ENCODE results near the gene MIER2.

MIER2 gene

DNA sequence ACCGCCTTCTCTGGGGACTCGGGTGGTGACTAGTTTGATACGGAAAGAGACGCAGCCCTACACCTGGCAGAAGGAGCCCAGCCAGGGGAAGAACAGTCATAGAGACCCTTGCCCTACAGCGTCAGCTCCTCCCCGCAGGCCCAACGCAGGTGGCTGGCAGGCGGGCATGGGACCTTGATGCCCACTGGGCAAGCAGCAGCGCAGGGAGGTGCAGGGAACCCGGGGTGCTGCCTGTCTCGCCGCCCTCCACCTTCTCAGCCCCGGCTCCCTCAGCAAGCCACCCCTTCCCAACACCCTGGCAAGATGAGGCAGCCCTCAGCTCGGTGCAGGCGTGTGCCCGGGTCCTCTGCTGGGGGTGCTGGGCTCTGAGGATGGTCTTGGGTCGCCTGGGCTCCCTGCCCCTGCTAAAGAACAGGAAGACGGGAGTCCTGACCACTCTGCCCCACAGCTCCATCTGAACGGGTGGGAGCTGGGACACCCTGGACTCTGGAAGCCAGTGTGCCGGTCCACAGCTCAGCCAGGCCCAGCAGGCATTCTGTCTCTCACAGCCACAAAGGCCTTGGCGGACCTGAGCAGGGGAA lies 9.0 kb downstream of the MIER2 start:
- Mint-ChIP-seq H3K4me3 (no peak overlapping the region), H3K27me3 (no peaks in the 10 kb centered on the region), H3K27ac (no peak overlapping the region), H3K4me1 (ENCODE audit: low read depth) (peaks cover 27% of the 10 kb centered on the region), H3K36me3 (ENCODE audit: low read depth) (peaks cover 37% of the 10 kb centered on the region), H3K9me3 (no peaks in the 10 kb centered on the region)

DNA sequence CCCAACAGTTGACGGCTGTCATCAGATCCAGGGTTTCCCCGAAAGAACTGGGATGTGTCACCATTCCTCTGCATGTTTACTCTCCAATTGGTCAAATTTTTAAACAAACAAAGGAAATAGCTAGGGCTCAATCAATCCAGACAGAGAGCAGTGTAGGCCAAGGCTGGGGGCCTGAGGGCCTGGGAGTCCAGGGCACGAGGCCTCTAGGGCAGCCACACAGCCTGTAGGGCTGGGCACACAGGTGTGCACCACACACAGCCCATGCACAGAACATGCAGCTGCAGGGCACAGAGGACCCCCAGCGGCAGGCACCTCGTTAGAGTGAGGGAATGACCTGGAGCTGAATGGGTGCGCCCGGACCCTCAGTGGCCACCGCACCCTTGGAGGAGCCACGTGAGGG lies 9.5 kb downstream of the MIER2 start:
- Mint-ChIP-seq H3K36me3 (ENCODE audit: low read depth) (peaks cover 36% of the 10 kb centered on the region), H3K9me3 (no peaks in the 10 kb centered on the region), H3K27me3 (no peaks in the 10 kb centered on the region), H3K27ac (no peak overlapping the region), H3K4me3 (no peak overlapping the region), H3K4me1 (ENCODE audit: low read depth) (peaks cover 22% of the 10 kb centered on the region)

DNA sequence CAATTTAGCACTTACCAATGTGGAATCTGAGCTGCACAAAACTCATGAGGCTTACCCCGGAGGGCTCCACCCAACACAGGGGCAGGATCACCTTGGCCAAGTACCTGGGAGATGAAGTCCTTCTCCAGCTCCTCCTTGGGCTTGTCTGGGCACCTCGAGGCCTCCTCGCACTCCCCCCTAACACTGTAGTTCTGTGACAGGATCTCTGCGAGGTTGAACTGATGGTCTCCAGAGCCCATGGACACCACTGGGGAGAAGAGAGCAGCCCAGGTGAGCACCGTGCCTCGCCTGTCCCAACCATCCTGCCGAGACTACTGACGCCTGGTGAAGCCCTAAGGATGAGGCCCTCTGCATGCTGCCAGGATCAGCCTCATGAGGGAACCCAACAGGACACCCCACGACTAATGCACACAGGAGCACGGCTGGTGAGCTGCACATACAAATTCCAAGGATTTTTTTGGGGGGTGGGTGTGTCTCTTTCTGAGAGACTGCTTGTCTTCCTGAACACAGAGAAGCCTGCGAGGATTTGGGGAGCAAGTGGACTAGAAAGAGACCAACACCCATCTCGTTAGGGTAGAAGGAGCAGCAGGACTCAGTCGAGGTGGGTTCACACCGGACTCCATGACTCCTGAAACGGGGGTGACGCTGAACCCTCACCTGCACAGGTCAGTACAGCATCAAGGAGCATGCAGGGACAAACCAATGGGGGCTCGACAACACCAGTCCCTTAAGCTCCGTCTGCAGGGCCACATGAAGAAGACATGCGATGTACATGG lies 10.1 kb downstream of the MIER2 start:
- no peak overlapping the region for H3K4me3 Mint-ChIP-seq
- H3K36me3 Mint-ChIP-seq (ENCODE audit: low read depth): peaks cover 37% of the 10 kb centered on the region
- H3K4me1 Mint-ChIP-seq (ENCODE audit: low read depth): peaks cover 16% of the 10 kb centered on the region
- H3K9me3 Mint-ChIP-seq: no peaks in the 10 kb centered on the region
- no peak overlapping the region for H3K27ac Mint-ChIP-seq
- no peaks in the 10 kb centered on the region for H3K27me3 Mint-ChIP-seq

DNA sequence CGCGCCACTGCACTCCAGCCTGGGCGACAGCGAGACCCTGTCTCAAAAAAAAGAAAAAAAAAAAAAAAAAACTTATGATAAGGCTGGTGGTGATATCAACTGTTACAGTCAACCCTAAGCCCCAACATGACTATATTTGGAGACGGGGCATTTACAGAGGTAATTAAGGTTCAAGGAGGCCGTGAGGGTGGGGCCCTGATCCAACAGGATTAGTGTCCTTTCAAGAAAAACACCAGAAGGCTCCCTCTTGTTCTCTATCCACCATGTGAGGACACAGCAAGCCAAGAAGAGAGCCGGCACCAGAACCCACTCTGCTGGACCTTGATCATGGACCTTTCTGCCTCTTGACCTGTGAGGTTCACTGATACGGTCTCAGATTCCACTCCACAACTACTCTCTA lies 14.1 kb downstream of the MIER2 start:
- H3K36me3 Mint-ChIP-seq (ENCODE audit: low read depth): peaks cover 48% of the 10 kb centered on the region
- H3K27me3 Mint-ChIP-seq: no peaks in the 10 kb centered on the region
- no peak overlapping the region for H3K27ac Mint-ChIP-seq
- no peaks in the 10 kb centered on the region for H3K9me3 Mint-ChIP-seq
- no peak overlapping the region for H3K4me3 Mint-ChIP-seq
- no peaks in the 10 kb centered on the region for H3K4me1 Mint-ChIP-seq (ENCODE audit: low read depth)

DNA sequence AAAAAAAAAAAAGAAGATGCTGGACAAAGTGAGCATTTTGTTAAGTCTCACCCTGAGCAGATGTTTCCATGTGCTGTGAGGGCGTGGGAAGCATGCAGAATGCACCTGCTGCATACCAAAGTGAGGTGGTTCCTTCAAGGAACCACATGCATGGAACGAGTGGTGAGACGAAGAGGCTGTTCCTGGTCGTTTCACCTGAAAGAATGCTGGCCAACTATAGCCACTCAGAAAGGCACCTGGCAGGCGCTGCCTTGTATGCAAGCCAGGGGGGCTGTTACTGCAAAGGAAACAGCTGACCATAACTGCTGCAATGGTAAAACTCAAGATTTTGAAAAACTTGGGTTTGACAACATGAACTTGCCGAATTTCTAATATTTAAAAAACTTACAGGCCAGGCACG lies 14.7 kb downstream of the MIER2 start:
- no peak overlapping the region for H3K4me3 Mint-ChIP-seq
- H3K9me3 Mint-ChIP-seq: no peaks in the 10 kb centered on the region
- H3K36me3 Mint-ChIP-seq (ENCODE audit: low read depth): peaks cover 48% of the 10 kb centered on the region

DNA sequence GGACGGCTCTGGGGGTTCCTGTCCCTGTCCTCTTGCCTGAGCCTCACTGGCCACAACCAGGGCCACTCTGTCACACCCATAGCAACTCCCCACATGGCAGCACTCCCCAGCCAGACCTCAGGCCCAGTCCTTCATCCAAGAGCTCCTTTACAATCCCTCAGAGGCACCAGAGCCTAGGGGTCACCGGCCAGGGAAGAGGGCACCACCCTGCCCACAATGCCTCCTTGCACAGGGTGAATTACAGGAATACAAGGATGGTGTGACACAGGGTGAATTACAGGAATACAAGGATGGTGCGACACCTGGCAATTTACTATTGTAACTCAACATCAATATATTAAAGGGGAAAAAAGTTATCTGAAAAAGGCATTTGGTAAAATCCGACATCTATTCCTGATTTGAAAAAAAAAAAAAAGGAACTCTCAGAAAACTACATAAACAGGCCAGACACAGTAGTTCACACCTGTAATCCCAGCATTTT lies 16.5 kb downstream of the MIER2 start:
- Mint-ChIP-seq H3K9me3 (no peaks in the 10 kb centered on the region), H3K4me3 (no peak overlapping the region), H3K27me3 (no peaks in the 10 kb centered on the region), H3K27ac (no peak overlapping the region), H3K4me1 (ENCODE audit: low read depth) (no peaks in the 10 kb centered on the region), H3K36me3 (ENCODE audit: low read depth) (peaks cover 44% of the 10 kb centered on the region)

More for the DNA sequence above, 14.7 kb downstream of the MIER2 start:
- no peaks in the 10 kb centered on the region for H3K27me3 Mint-ChIP-seq
- no peaks in the 10 kb centered on the region for H3K4me1 Mint-ChIP-seq (ENCODE audit: low read depth)
- no peak overlapping the region for H3K27ac Mint-ChIP-seq

DNA sequence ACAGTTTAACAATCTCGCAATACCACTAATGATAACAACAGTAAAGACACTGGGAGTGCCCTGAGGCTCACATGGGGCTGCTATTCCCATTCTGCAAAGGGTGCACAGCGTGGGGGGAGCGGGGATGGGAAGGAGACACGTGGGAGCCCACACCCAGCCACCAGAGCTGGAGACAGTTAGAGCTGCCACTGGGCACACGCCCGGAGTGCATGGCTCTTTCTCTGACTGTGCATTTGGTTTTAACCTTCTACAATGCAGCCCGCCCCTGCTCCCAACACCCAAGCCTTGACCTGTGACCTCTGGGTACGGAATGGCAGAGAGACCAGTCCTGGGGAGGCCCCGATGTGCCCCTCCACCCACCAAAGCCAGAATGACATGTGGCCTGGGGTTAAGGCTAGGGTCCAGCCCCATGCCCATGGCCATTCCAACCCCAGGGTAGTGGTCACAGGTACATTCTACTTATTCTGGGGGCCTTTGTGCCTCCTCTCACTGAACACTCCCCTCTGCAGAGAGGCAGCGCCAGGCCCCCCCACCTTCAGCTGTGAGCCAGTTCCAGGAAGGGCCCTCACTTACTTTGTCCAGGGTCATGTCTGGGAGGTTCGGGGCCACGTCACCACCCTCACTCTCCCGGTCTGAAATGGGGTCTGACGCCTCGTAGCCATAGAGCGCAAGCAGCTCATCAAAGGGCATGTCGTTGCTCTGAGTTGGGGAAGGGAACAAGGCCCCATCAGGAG lies 17.1 kb downstream of the MIER2 start:
- no peaks in the 10 kb centered on the region for H3K9me3 Mint-ChIP-seq
- no peaks in the 10 kb centered on the region for H3K27me3 Mint-ChIP-seq
- H3K4me1 Mint-ChIP-seq (ENCODE audit: low read depth): no peaks in the 10 kb centered on the region
- H3K36me3 Mint-ChIP-seq (ENCODE audit: low read depth): peaks cover 44% of the 10 kb centered on the region
- no peak overlapping the region for H3K4me3 Mint-ChIP-seq
- no peak overlapping the region for H3K27ac Mint-ChIP-seq

DNA sequence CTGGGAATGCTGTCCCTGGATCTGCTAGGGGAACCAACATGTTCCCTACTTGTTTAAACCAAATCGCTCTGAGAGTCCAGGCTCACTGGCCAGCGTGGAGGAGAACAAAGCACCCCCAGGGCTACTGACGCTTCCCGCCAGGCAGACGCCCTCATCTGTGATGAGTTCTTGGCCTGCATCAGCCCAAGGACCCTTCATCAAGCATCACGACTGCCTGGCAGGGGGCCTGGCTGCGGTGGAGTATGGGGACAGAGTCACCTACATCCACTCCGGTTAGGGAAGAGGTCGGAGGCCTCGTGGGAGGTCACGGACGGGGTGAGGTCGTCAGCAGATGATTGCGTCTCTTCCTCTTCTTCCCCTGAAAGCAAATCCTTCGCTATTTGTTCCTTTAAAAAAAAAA lies 17.7 kb downstream of the MIER2 start:
- Mint-ChIP-seq H3K9me3 (no peaks in the 10 kb centered on the region), H3K4me1 (ENCODE audit: low read depth) (no peaks in the 10 kb centered on the region), H3K27ac (no peak overlapping the region), H3K4me3 (no peak overlapping the region), H3K36me3 (ENCODE audit: low read depth) (peaks cover 44% of the 10 kb centered on the region), H3K27me3 (no peaks in the 10 kb centered on the region)

DNA sequence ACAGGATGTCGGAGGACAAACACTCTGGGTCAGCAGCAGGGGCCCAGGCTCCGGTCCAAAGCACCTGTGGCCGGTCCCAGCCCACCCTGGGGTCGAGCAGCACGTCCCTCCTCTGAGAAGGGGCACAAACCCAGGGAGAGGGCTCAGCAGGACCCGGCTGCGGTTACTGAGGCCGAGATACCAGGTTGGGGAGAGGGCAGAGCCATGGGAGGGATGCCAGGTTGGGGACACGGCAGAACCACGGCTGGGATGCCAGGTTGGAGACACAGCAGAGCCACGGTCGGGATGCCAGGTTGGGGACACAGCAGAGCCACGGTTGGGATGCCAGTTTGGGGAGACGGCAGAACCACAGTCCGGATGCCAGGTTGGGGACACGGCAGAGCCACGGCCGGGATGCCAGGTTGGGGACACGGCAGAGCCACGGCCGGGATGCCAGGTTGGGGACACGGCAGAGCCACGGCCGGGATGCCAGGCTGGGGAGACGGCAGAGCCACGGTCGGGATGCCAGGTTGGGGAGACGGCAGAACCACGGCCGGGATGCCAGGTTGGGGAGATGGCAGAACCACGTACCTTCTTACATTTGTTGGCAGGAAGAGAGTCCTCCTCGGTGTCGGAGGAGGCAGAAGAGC lies 18.5 kb downstream of the MIER2 start:
- Mint-ChIP-seq H3K27ac (no peak overlapping the region), H3K9me3 (no peaks in the 10 kb centered on the region), H3K4me1 (ENCODE audit: low read depth) (no peaks in the 10 kb centered on the region), H3K36me3 (ENCODE audit: low read depth) (peaks cover 46% of the 10 kb centered on the region), H3K27me3 (no peaks in the 10 kb centered on the region), H3K4me3 (no peak overlapping the region)

DNA sequence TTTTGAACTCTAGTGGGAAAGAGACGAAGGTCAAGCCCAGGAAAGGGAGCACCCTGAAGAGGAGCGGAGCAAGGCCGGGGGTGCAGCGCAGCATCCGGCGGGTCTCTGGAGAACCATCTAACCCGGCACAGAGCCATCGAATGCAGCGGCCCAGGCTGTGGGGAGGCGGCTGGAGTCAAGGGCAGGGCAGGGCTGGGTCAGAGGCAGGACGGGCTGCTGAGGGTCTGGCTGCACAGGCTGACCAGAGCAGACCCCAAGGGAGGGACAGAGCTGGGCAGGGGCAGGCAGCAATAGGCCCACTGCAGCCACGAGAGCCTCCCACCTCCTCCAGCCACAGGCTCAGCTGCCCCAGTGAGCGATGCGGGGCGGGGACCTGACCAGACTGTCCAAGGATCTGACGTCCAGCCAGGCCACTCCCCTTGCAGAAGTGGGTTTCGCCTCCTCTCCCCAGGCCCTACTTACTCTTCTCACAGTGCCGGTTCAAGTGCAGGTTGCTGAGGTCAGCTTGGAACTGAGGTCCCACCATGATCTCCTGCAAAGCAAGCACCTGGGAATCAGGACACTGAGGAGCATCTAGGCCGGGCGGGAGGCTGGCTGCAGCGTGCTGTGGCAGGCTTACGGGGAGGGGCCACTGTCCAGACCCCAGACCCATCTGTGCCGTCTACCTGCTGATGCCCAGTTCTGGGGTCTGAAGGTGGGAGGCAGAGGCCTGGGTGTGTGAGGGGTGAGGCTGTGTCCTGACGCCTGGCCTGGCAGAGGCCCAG lies 19.2 kb downstream of the MIER2 start:
- peaks cover 45% of the 10 kb centered on the region for H3K36me3 Mint-ChIP-seq (ENCODE audit: low read depth)
- H3K4me3 Mint-ChIP-seq: no peak overlapping the region

DNA sequence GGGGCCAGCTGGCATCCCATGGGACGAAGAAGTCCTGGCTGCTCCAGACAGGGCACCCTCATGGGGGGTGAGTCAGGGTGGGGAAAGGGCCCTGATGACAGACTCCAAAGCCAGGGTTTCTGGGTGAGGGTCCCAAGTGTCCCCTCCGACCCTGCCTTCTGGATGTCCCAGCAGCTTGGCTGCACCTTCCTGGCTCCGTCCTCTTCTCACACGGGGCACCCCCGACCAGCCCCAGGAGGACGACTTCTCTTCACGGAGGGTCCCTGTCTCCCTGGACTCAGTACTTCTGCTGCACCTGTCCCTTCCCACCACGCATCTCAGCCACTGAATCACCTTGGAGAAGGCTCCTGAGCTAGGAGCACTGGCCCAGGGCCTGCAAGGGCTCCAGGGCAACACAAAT lies 19.9 kb downstream of the MIER2 start:
- no peak overlapping the region for H3K27ac Mint-ChIP-seq
- peaks cover 45% of the 10 kb centered on the region for H3K36me3 Mint-ChIP-seq (ENCODE audit: low read depth)
- H3K9me3 Mint-ChIP-seq: no peaks in the 10 kb centered on the region
- no peaks in the 10 kb centered on the region for H3K4me1 Mint-ChIP-seq (ENCODE audit: low read depth)
- H3K4me3 Mint-ChIP-seq: no peak overlapping the region
- H3K27me3 Mint-ChIP-seq: no peaks in the 10 kb centered on the region

More for the DNA sequence above, 19.2 kb downstream of the MIER2 start:
- Mint-ChIP-seq H3K27me3 (no peaks in the 10 kb centered on the region), H3K9me3 (no peaks in the 10 kb centered on the region), H3K4me1 (ENCODE audit: low read depth) (no peaks in the 10 kb centered on the region), H3K27ac (no peak overlapping the region)

DNA sequence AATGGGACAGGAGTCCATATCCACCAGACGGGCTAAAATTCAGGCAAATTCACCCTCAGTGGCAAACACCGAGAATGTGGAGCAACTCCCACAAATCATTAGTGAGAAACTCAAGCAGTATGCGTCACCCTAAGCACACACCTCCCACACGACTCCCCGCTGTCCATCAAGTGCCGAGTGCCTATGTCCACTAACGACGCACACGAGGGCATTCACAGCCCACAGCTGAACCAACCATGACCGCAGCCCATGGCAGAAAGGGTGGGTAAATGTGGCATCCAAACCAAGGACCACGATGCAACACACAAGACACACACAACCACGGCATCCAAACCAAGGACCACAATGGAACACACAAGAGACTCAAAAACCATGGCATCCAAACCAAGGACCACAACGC lies 22.0 kb downstream of the MIER2 start:
- Mint-ChIP-seq H3K4me1 (ENCODE audit: low read depth) (no peaks in the 10 kb centered on the region), H3K27ac (no peak overlapping the region), H3K9me3 (peaks cover 5% of the 10 kb centered on the region), H3K27me3 (no peaks in the 10 kb centered on the region), H3K4me3 (no peak overlapping the region), H3K36me3 (ENCODE audit: low read depth) (peaks cover 37% of the 10 kb centered on the region)

DNA sequence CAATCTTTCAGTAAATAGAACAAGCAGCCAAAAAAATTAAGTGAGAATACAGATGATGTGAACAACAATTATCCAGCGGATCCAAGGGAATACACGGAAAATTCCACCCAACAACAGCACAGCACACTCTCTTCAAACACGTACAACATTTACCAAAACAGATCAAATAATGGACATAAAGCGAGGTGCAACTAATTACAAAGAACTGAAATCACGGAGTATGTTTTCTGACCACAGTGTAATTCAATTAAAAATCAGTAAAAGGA lies 26.2 kb downstream of the MIER2 start:
- Mint-ChIP-seq H3K4me1 (ENCODE audit: low read depth) (no peaks in the 10 kb centered on the region), H3K27ac (no peak overlapping the region), H3K27me3 (no peaks in the 10 kb centered on the region), H3K9me3 (peaks cover 5% of the 10 kb centered on the region), H3K36me3 (ENCODE audit: low read depth) (peaks cover 43% of the 10 kb centered on the region), H3K4me3 (no peak overlapping the region)

DNA sequence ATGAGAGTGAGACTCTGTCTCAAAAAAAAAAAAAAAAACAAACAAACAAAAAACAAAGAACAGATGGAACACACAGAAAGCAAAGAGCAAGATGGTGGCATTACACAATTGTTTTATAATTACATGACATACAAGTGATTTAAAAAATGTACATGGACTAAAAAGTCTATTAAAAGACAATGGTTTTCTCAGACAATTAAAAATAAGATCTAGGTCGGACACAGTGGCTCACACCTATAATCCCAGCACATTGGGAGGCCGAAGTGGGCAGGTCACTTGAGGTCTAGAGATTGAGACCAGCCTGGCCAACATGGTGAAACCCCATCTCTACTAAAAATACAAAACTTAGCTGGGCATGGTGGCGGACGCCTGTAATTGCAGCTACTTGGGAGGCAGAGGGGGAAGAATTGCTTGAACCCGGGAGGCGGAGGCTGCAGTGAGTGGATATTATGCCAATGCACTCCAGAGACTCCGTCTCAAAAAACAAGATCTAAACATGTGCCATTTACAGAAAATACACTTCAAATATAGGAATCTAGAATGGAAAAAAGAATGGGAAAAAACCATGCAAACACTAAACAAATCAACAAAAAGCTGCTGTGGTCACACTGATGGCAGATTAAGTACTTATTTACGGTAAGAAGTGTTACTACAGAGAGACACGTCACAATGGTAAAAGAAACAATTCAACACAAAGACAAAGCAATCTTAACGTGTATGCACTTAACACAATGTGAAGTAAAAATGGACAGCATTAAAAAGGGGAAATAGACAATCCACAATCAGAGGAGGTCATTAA lies 26.7 kb downstream of the MIER2 start:
- peaks cover 5% of the 10 kb centered on the region for H3K9me3 Mint-ChIP-seq
- peaks cover 43% of the 10 kb centered on the region for H3K36me3 Mint-ChIP-seq (ENCODE audit: low read depth)
- H3K4me1 Mint-ChIP-seq (ENCODE audit: low read depth): no peaks in the 10 kb centered on the region
- H3K27ac Mint-ChIP-seq: no peak overlapping the region
- no peak overlapping the region for H3K4me3 Mint-ChIP-seq
- H3K27me3 Mint-ChIP-seq: no peaks in the 10 kb centered on the region

All from stimulated activated naive CD8-positive, alpha-beta T cell treated with anti-CD3 and anti-CD28 coated beads, Interleukin-15, Interleukin-2, amounts not matched to agents 100 ng/mL and 50 ng/mL, for 24 hours (primary cell).